Measurements from ENCODE around the gene PGAP2. TPM values are rescaled to one million over a fixed set of nuclear protein-coding genes. Genes with fewer than 3 reads are reported as not detected.
"Not testable (repeated sequence)": the region's sequence is repeated elsewhere in the genome, so short reads cannot be mapped to it uniquely, and the experiment has no call there.

PGAP2 gene
- total RNA-seq, 1 donor from 2014 or later: 26.6 TPM

GRCh38 chr11:3845246-3845645, 36.9 kb downstream of the PGAP2 start:
- intact Hi-C loops (cut with DNase I): no loop called here
- no peak for DNase-seq (ENCODE audit: missing footprints)
- no peak for ATAC-seq

DNA sequence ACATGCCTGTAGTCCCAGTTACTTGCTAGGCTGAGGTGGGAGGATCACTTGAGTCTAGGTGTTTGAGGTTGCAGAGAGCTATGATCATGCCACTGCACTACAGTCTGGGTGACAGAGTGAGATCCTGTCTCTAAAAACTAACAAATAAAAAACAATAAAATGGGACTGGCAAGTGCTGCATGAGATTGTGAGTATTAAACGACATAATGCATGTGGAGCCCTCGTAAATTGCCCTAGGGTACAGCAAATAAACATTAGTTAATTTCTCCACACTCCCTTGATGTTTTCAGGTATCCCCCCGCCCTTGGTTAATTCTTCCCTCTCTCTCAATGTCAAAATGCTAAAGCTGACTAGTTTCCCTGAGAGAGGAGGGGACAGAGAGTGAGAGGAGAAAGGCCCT, 37.3 kb downstream of the PGAP2 start:
- no peak for ATAC-seq
- DNase-seq (ENCODE audit: missing footprints): no peak
- intact Hi-C loops (cut with DNase I): no loop called here

DNA sequence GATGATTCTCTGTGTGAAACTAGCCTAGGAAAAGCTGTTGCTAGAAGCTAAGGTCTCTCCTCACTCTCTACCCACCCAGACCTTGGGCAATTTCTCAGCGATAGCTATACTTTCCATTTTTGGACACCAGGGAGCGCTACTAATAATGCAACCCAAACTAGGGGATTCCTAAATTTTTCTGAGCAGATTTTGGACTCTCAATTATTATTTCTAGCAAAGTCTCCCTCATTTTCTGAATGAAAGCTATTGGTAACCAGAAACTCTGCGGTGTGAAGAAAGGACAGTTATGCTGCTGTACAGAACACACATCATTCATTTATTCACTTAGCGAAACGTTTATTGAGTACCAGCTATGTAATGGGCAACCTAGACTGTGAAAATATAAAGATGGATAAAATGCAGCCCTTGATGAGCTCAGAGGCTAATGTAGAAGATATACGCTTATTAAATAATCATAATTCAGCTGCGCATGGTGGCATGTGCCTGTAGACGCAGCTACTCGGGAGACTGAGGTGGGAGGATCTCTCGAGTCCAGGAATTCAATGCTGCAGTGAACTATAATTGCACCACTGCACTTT, 41.0 kb downstream of the PGAP2 start:
- intact Hi-C loops (cut with DNase I): no loop called here
- ATAC-seq (peak; percentile 35), DNase-seq (ENCODE audit: missing footprints) (no peak)

DNA sequence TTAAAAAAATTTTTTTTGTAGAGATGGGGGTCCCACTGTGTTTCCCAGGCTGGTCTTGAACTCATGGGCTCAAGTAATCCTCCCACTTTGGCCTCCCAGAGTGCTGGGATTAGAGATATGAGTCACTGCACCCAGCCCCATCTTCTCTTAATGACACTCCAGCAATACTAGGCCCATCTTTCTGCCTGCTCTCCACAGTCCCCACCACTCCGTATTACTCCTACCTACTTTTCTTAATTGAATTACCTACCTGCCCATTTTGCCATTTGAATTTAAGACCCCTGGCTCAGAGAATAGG, 45.1 kb downstream of the PGAP2 start:
- DNase-seq (ENCODE audit: missing footprints) (no peak), ATAC-seq (no peak)
- intact Hi-C loops (cut with DNase I): loop anchor here (1.0 kb wide), 1 partner anchor 241 kb away; the partner anchor contains the start of gene RRM1

DNA sequence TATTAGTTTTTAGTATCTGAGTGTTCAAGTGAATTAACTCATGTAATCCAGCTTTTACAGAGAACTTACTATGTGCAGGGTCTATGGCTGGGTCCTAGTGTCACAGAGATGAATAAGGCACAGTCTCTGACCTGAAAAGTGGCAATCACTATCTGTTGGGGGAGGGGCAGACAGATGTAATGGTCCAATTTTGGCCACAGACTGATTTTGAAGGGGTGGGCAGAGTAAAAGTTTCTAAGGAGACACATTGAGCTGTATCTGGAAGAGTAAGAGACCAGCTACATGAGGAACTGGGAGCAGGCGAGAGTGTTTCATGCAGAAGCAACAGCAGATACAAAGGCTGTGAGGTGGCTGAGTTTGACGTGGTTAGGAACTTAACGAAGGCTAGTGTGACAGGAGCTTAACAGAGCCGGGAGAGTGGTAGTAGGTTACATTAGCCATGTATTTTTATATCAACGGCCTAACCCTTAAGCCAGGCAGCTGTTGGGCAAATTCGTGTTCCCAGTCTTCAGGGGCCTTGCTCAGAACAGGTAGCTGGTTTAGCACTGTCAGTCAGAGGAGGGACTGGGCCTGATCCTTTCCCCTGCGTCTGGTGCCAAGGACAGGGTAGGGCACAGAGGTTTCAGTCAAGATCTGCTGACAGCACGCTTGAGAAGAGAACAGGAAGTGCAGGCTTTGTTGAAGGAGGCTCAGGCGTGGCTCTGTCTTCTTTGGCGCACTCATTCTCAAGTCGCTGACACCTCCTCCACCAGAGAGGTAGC, 45.7 kb downstream of the PGAP2 start:
- no peak for ATAC-seq
- intact Hi-C loops (cut with DNase I): loop anchor here (1.0 kb wide), 1 partner anchor 240 kb away; the partner anchor contains the start of gene RRM1
- DNase-seq (ENCODE audit: missing footprints): no peak

DNA sequence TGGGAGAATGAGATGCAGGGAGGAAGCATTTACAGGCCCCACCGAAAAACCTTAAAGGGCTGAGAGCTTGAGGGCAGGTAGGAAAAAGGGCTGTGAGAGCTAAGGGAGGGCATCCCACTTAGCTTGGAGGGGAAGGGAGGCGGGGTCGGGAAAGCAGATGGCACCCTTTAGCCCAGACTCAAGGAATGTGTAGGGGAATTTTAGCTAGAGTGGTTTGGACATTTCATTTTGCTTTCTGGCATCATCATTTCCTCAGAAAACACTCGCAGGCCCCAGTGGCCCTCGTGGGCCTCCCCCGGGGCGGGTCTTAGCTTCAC, 46.3 kb downstream of the PGAP2 start:
- intact Hi-C loops (cut with DNase I): no loop called here
- no peak for ATAC-seq
- DNase-seq (ENCODE audit: missing footprints): no peak

- DNase-seq (ENCODE audit: missing footprints): peak; percentile 97
- intact Hi-C loops (cut with DNase I): loop anchor here (1.0 to 5.0 kb wide), 2 partner anchors 132 to 217 kb away; no protein-coding TSS in a partner anchor
- peak; percentile 93 for ATAC-seq
These were observed 46.8 kb downstream of the PGAP2 start, which contains the start of gene STIM1 for GRCh38 chr11:3854977-3855807. Gene STIM1, plus strand, starts transcription at chr11:3855664. Its CDS starts 607 bp downstream, at chr11:3856271.

GRCh38 chr11:3855808-3856491, 47.6 kb downstream of the PGAP2 start:
- peak; percentile 88 for DNase-seq (ENCODE audit: missing footprints)
- intact Hi-C loops (cut with DNase I): loop anchor here (1.0 to 5.0 kb wide), 2 partner anchors 131 to 216 kb away; no protein-coding TSS in a partner anchor
- ATAC-seq: peak; percentile 4

GRCh38 chr11:3856856-3857553, 48.6 kb downstream of the PGAP2 start:
- ATAC-seq: no peak
- DNase-seq (ENCODE audit: missing footprints): no peak
- intact Hi-C loops (cut with DNase I): loop anchor here (5.0 kb wide), 1 partner anchor 130 kb away; no protein-coding TSS in a partner anchor

DNA sequence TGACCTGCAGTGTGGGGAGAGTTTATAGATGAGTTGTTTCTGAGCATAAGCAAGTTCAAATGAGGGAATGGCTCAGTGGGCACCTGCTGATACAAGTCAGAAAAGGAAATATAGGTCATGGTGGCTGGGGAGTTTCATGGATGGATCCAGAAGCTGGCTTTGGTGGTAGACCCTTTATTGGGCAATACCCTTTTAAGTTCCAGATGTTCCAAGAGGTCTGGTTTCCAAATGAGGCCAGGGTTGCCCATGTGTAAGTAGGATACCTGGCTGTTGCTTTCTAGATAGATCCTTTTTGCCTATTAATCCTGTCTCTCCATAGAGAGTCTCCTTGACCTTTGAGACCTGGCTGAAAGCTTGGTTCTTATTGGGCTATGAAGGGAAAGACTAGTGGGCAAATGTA, 49.3 kb downstream of the PGAP2 start:
- no peak for ATAC-seq
- DNase-seq (ENCODE audit: missing footprints): no peak
- intact Hi-C loops (cut with DNase I): loop anchor here (5.0 kb wide), 1 partner anchor 130 kb away; no protein-coding TSS in a partner anchor

DNA sequence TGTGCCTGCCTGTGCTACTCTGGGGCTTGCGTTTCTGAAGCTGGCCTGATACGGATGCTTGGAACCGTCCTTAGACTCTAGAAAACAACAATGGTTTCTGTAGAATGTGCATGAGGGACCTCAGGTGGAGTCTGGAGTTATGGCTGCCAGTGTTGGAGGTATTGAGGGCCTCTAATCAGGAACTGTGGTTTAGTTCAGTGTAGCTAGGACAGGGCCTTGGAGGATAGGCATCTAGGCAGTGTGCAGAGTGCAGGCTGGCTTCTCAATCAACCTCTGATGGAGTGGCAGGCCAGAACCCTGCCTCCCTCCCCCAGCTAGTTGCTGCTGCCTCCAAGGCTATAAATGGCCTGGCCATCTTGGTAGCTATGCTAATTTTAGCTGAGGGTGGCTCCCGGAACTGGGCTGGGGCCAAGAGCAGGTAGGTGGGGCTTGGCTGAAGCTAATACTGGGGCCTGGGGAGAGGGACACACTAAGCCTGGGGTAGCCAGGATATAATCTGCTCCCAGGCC, 51.1 kb downstream of the PGAP2 start:
- ATAC-seq (peak; percentile 40), DNase-seq (ENCODE audit: missing footprints) (peak; percentile 78)
- intact Hi-C loops (cut with DNase I): loop anchor here (5.0 kb wide), 1 partner anchor 128 kb away; no protein-coding TSS in a partner anchor

DNA sequence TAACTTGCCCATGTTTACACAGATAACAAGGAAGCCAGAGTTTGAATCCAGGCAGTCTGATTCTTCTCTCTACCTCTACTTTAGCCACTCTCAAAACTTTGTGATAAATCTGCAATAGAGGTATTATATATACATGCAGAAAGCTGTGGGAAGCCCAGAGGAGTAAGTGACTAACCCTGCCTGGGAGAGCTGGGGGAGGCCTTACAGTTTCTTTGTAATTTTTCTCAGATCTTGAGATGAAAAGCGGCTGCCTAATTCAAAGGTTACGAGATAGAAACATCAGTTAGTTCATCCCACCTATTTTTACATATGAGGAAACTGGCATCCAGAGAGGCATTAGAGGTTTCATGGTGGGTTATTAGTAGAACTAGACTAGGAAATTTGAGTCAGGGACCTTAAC, 52.0 kb downstream of the PGAP2 start:
- ATAC-seq: no peak
- intact Hi-C loops (cut with DNase I): no loop called here
- no peak for DNase-seq (ENCODE audit: missing footprints)

GRCh38 chr11:3860898-3861393, 52.6 kb downstream of the PGAP2 start:
- DNase-seq (ENCODE audit: missing footprints); intact Hi-C loops (cut with DNase I); ATAC-seq: not testable (repeated sequence)

- ATAC-seq (no peak), DNase-seq (ENCODE audit: missing footprints) (no peak)
- intact Hi-C loops (cut with DNase I): no loop called here
These were observed 53.3 kb downstream of the PGAP2 start for GRCh38 chr11:3861683-3862082.

DNA sequence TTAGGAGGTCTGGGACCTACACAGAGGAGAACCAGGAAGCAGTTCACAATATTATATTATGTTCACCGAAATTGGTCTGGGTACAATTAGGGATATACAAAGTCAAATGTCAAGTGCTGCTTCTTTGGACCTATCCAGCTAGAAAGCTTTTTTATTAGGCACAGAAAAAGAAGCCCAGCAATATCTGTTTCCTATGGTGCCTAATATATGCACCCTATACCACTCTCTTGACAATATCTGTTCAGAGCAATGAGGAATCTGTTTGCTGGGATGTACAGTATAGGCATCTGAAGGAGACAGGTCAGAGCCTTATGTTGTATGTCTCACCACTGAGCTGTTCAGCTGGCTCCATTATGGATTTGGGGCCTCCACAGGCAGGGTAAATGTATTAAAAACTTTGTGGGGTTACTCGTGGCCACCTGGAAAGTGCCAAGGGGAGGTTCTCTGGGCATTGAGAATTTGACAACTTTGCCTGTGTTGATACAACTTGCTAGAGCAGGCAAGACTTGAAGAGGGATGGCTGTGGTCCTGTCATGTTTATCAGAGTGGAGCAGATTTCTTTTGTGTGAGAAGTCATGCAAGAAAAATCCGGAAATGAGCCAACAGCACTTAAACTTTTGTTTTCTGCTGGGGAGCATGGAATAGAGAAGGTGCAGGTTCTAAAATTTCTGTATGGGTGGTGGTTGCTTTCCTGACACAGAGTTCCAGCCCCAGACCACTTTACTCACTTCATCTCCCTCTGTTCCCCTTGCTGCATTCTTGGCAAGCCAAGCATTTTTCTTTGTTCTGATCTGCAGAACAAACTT, 57.2 kb downstream of the PGAP2 start:
- ATAC-seq (no peak), DNase-seq (ENCODE audit: missing footprints) (no peak)
- intact Hi-C loops (cut with DNase I): loop anchor here (5.0 kb wide), 1 partner anchor 82 kb away; no protein-coding TSS in a partner anchor

DNA sequence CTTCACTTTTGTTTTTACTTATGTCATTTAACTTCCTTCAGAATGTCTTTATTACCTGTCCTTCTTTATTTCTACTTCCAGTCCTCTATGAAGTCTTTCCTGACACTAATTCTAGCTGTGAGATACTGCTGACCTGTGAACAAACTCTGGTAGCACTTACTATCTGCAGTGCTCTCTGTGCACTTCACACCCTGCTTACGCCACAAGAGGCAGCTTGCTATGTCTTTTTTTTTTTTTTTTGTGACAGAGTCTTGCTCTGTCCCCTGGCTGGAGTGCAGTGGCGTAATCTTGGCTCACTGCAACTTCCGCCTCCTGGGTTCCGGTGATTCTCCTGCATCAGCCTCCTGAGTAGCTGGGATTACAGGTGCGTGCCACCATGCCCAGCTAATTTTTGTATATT, 57.8 kb downstream of the PGAP2 start:
- no peak for DNase-seq (ENCODE audit: missing footprints)
- intact Hi-C loops (cut with DNase I): loop anchor here (5.0 kb wide), 1 partner anchor 81 kb away; no protein-coding TSS in a partner anchor
- peak; percentile 71 for ATAC-seq

GRCh38 chr11:3866836-3867208, 58.5 kb downstream of the PGAP2 start:
- DNase-seq (ENCODE audit: missing footprints) (no peak), ATAC-seq (no peak)
- intact Hi-C loops (cut with DNase I): loop anchor here (5.0 kb wide), 1 partner anchor 80 kb away; no protein-coding TSS in a partner anchor
